NK-92 (cell line): ENCODE data around the gene CTH.
"Not testable (repeated sequence)": the region's sequence is repeated elsewhere in the genome, so short reads cannot be mapped to it uniquely, and the experiment has no call there.

Source experiments
- DNase-seq: peaks from one replicate; lab custom pipeline; 2025; ENCODE audit not compliant: unreplicated experiment; lab: John Stamatoyannopoulos, UW

CTH gene

GRCh38 chr1:70410604-70411359 lies at the start of gene CTH:
TSS of gene CTH (plus strand) at chr1:70411268. CDS start at chr1:70411416, 148 bp downstream.
- DNase-seq, result peak; percentile 54

GRCh38 chr1:70361727-70362398 lies 49.2 kb upstream of the CTH start:
- DNase-seq, result no peak

- no peak for DNase-seq
Observed at GRCh38 chr1:70364439-70364838, 46.6 kb upstream of the CTH start.

- not testable (repeated sequence) for DNase-seq
Observed at GRCh38 chr1:70366425-70366952, 44.6 kb upstream of the CTH start.

GRCh38 chr1:70366997-70367396 lies 44.1 kb upstream of the CTH start:
- not testable (repeated sequence) for DNase-seq

GRCh38 chr1:70367397-70367796 lies 43.7 kb upstream of the CTH start:
- not testable (repeated sequence) for DNase-seq

GRCh38 chr1:70371586-70371985 lies 39.5 kb upstream of the CTH start:
- DNase-seq, result not testable (repeated sequence)

GRCh38 chr1:70372426-70372825 lies 38.6 kb upstream of the CTH start:
- no peak for DNase-seq

- not testable (repeated sequence) for DNase-seq
Observed at GRCh38 chr1:70373580-70373979, 37.5 kb upstream of the CTH start.

GRCh38 chr1:70376196-70376595 lies 34.9 kb upstream of the CTH start:
- no peak for DNase-seq

GRCh38 chr1:70382682-70383081 lies 28.4 kb upstream of the CTH start:
- no peak for DNase-seq

GRCh38 chr1:70383483-70383882 lies 27.6 kb upstream of the CTH start:
- DNase-seq, result no peak

- no peak for DNase-seq
Observed at GRCh38 chr1:70384542-70384941, 26.5 kb upstream of the CTH start.

- DNase-seq, result no peak
Observed at GRCh38 chr1:70385477-70385876, 25.6 kb upstream of the CTH start.

- DNase-seq, result no peak
Observed at GRCh38 chr1:70386121-70386520, 24.9 kb upstream of the CTH start.

GRCh38 chr1:70387507-70387906 lies 23.6 kb upstream of the CTH start:
- no peak for DNase-seq

GRCh38 chr1:70392626-70393025 lies 18.4 kb upstream of the CTH start:
- DNase-seq, result no peak

GRCh38 chr1:70396607-70397006 lies 14.5 kb upstream of the CTH start:
- no peak for DNase-seq

GRCh38 chr1:70397013-70397412 lies 14.1 kb upstream of the CTH start:
- DNase-seq, result no peak

- DNase-seq, result no peak
Observed at GRCh38 chr1:70400335-70400734, 10.7 kb upstream of the CTH start.

- DNase-seq, result no peak
Observed at GRCh38 chr1:70401974-70402373, 9.1 kb upstream of the CTH start.

GRCh38 chr1:70403759-70404158 lies 7.3 kb upstream of the CTH start:
- no peak for DNase-seq
